Left ventricle myocardium inferior (tissue), 1 donor: ENCODE data around the gene RBBP8NL. TPM values are rescaled to one million over a fixed set of nuclear protein-coding genes. Genes with fewer than 3 reads are reported as not detected.

Experiments
- DNase-seq: peaks from one replicate; pipeline ENCODE4 v3.0.0-alpha.2; 2020
- H3K27ac ChIP-seq: fragments of 200-600 bp; replicated peaks from 2 replicates; pipeline ENCODE4 v1.8.0; 2021
- H3K27me3 ChIP-seq: fragments of 200-600 bp; 2 replicates; pipeline ENCODE4 v1.8.0; 2021; ENCODE audit warnings: low read depth
- H3K36me3 ChIP-seq: fragments of 200-600 bp; 2 replicates; pipeline ENCODE4 v1.8.0; 2021
- H3K4me1 ChIP-seq: fragments of 200-600 bp; 2 replicates; pipeline ENCODE4 v1.8.0; 2021
- H3K4me3 ChIP-seq: fragments of 200-600 bp; 2 replicates; pipeline ENCODE4 v1.8.0; 2021; ENCODE audit warnings: mild to moderate bottlenecking, moderate library complexity
- H3K9me3 ChIP-seq: fragments of 200-600 bp; replicated peaks from 2 replicates; pipeline ENCODE4 v1.8.0; 2021
- CTCF ChIP-seq: fragments of 200-600 bp; IDR thresholded peaks from 2 replicates; pipeline ENCODE4 v1.8.0; 2021; ENCODE audit warnings: antibody characterized with exemption, mild to moderate bottlenecking, borderline replicate concordance
- intact Hi-C: fragments of 100-400 bp; cut with micrococcal nuclease; formaldehyde crosslinking; loops from one replicate; pipeline ENCODE4 v1.11.0; 2022
- total RNA-seq: library from RNA; stranded (reverse); fragmentation: NEBNext Ultra II Directional; extraction: Animal tissue kit (Norgen Biotek cat#: 25700); gene quantifications from one replicate; pipeline ENCODE4 v1.2.1, GENCODE V29; 2021
- donor health status: DM: no; HTN: yes; CAD: no; lungs with severe emphysema.

RBBP8NL gene
- total RNA-seq, 1 donor from 2014 or later: not detected

- Histone ChIP-seq H3K27ac (no peak overlapping the region), H3K4me1 (peaks cover 67% of the 10 kb centered on the region), H3K36me3 (no peaks in the 10 kb centered on the region)
These were observed 55.7 kb downstream of the RBBP8NL start for GRCh38 chr20:62371588-62372041.

DNA sequence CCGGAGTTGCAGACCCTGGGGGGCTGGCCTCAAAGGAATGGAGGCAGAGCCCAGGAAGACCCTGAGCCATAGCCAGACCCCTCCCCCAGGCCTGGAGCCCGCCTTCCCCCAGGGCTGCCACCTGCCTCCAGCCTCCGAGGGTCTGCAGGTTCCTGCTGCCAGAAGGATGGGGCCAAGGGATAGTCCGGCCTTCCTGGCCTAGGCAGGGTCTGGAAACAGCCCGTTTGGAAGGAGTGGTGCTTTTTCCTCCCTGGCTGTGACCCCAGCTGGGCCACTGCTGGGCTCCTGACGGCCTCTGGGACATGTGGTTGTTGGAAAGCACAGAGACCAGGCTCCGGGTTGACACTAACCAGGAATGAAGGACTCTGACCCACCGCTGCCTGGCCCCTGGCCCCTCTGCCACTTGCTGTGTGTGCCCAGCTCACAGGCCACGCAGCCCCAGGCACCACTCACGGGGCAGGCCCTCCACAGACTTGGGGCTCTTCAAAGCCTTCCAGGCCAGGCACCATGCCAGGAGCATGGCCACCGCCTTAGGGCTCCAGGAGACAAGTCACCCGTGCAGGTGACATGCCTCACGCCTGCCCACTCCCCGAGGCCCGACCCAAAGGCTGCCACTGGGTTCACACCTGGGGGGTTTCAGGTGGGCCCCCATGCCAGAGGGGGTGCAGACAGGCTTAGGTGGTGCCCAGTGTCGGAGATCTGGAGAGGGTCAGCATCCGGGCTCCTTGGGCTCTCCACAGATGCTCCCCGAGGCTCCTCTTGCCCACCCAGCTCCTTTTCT is 56.3 kb downstream of the RBBP8NL start:
- Histone ChIP-seq H3K4me3 (no peak overlapping the region), H3K9me3 (no peaks in the 10 kb centered on the region), H3K4me1 (peaks cover 67% of the 10 kb centered on the region), H3K27me3 (no peaks in the 10 kb centered on the region), H3K36me3 (no peaks in the 10 kb centered on the region), H3K27ac (peak overlapping the region; percentile 97)
- TF ChIP-seq CTCF: no peak
- no peak for DNase-seq
- intact Hi-C loops: no loop called here

More at GRCh38 chr20:62371588-62372041, 55.7 kb downstream of the RBBP8NL start:
- TF ChIP-seq CTCF: no peak
- H3K27me3 ChIP-seq: no peaks in the 10 kb centered on the region
- intact Hi-C loops: no loop called here
- no peak for DNase-seq
- no peaks in the 10 kb centered on the region for H3K9me3 ChIP-seq
- H3K4me3 ChIP-seq: no peak overlapping the region

DNA sequence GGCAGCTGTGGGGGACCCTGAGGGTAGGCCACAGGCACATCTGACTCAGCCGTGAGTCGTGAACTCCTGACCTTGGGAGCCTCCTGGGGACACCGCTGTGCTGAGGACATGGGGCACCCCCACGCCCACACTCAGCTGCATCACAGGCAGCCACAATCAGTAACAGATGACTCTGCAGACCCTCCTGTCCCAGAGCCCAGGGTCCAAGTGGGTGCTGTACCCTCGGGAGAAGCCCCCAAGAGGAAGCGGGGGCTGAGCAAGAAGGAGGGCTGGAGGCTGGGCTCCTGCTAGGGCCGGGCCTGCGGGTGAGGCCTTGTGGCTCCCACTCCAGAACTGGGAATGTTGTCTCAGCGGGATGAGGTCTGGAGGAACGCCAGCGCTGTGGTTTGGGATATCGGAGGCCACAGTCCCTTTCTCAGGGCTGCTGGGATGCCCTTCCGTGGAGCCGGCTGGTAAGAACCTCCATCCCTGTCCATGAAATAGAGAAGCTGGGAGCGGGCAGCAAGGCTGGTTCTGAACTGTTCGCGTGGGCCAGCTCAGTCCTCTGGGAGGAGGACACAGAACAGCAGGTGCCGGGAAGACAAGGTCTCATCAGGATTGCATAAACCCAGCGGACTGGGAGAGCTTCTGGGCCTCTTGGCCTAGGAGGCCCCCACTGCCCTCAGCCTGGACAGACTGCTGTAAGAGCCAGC is 57.1 kb downstream of the RBBP8NL start:
- H3K9me3 ChIP-seq: no peaks in the 10 kb centered on the region
- DNase-seq: no peak
- H3K27me3 ChIP-seq: no peaks in the 10 kb centered on the region
- H3K36me3 ChIP-seq: no peaks in the 10 kb centered on the region
- no peak overlapping the region for H3K4me3 ChIP-seq
- peak overlapping the region; percentile 97 for H3K27ac ChIP-seq
- H3K4me1 ChIP-seq: peaks cover 67% of the 10 kb centered on the region
- TF ChIP-seq CTCF: no peak
- intact Hi-C loops: no loop called here

GRCh38 chr20:62369815-62370114 is 57.6 kb downstream of the RBBP8NL start:
- no peak for DNase-seq
- intact Hi-C loops: no loop called here
- Histone ChIP-seq H3K4me3 (no peak overlapping the region), H3K27me3 (no peaks in the 10 kb centered on the region), H3K9me3 (no peaks in the 10 kb centered on the region), H3K36me3 (no peaks in the 10 kb centered on the region), H3K27ac (peak overlapping the region; percentile 97), H3K4me1 (peaks cover 67% of the 10 kb centered on the region)
- no peak for TF ChIP-seq CTCF

GRCh38 chr20:62368976-62369814 is 58.1 kb downstream of the RBBP8NL start:
- peak; percentile 65 for TF ChIP-seq CTCF
- intact Hi-C loops: no loop called here
- DNase-seq: no peak
- Histone ChIP-seq H3K4me3 (peak overlapping the region; percentile 98), H3K36me3 (no peaks in the 10 kb centered on the region), H3K27me3 (no peaks in the 10 kb centered on the region), H3K27ac (peak overlapping the region; percentile 97), H3K9me3 (no peaks in the 10 kb centered on the region), H3K4me1 (peaks cover 68% of the 10 kb centered on the region)
